GM19324 (cell line): ENCODE data around the gene RANBP3.
"Not testable (repeated sequence)": the region's sequence is repeated elsewhere in the genome, so short reads cannot be mapped to it uniquely, and the experiment has no call there.

Source experiments
- ATAC-seq: cut with Tn5 transposase; IDR thresholded peaks from one replicate; pipeline ENCODE4 v1.9.1; 2021; ENCODE audit warnings: mild to moderate bottlenecking, moderate library complexity; ENCODE audit not compliant: unreplicated experiment, low FRiP score

RANBP3 gene

GRCh38 chr19:5977785-5978605 is at the start of gene RANBP3:
Gene RANBP3, minus strand, starts transcription at chr19:5978140. Its CDS starts 58 bp downstream, at chr19:5978082.
- peak; percentile 97 for ATAC-seq

GRCh38 chr19:6026390-6027227 is 48.7 kb upstream of the RANBP3 start:
- ATAC-seq, result no peak

GRCh38 chr19:6024756-6025155 is 46.8 kb upstream of the RANBP3 start:
- ATAC-seq, result not testable (repeated sequence)

- no peak for ATAC-seq
Measured at GRCh38 chr19:6023936-6024335, 46.0 kb upstream of the RANBP3 start.

GRCh38 chr19:6023085-6023682 is 45.2 kb upstream of the RANBP3 start:
- no peak for ATAC-seq

GRCh38 chr19:6022570-6023064 is 44.7 kb upstream of the RANBP3 start:
- ATAC-seq, result no peak

- no peak for ATAC-seq
Measured at GRCh38 chr19:6021878-6022569, 44.1 kb upstream of the RANBP3 start.

- no peak for ATAC-seq
Measured at GRCh38 chr19:6020972-6021805, 43.2 kb upstream of the RANBP3 start.

- ATAC-seq, result no peak
Measured at GRCh38 chr19:6020166-6020882, 42.4 kb upstream of the RANBP3 start.

GRCh38 chr19:6018786-6019185 is 40.8 kb upstream of the RANBP3 start:
- ATAC-seq, result no peak

GRCh38 chr19:6017576-6017975 is 39.6 kb upstream of the RANBP3 start:
- ATAC-seq, result no peak

- ATAC-seq, result no peak
Measured at GRCh38 chr19:6015841-6016545, 38.1 kb upstream of the RANBP3 start.

GRCh38 chr19:6014551-6015135 is 36.7 kb upstream of the RANBP3 start:
- no peak for ATAC-seq

GRCh38 chr19:6012426-6013170 is 34.7 kb upstream of the RANBP3 start:
- ATAC-seq, result no peak

GRCh38 chr19:6011794-6012193 is 33.9 kb upstream of the RANBP3 start:
- ATAC-seq, result no peak

GRCh38 chr19:6011206-6011605 is 33.3 kb upstream of the RANBP3 start:
- no peak for ATAC-seq

GRCh38 chr19:6010107-6010506 is 32.2 kb upstream of the RANBP3 start:
- ATAC-seq, result no peak
